Caco-2 (cell line): ENCODE results near the gene SPATA22. TPM values are rescaled to one million over a fixed set of nuclear protein-coding genes. Genes with fewer than 3 reads are reported as not detected.

Source experiments
- BruUV-seq: library from RNA; stranded (reverse); fragments of 400-500 nt; replicated peaks from 2 replicates; lab custom pipeline; 2021; lab: Mats Ljungman, UMichigan
- CTCF ChIA-PET: fragments of 300-600 bp; sonication (Branson Sonifier 250); formaldehyde crosslinking; loops from one replicate; lab custom pipeline; 2022; ENCODE audit warnings: antibody characterized with exemption; lab: Charles Lee
- POLR2A ChIA-PET: fragments of 300-600 bp; sonication (Branson Sonifier 250); formaldehyde crosslinking; loops from one replicate; lab custom pipeline; 2022; ENCODE audit warnings: antibody characterized with exemption; lab: Charles Lee
- DNase-seq, 2 experiments: peaks; one replicate each; pipeline versions ENCODE4 v3.0.0 to v3.0.0-alpha.2; 2020 to 2022
- H3K27me3 ChIP-seq: replicated peaks from 2 replicates; pipeline ENCODE4 v1.6.0; 2011; ENCODE audit warnings: low read length; ENCODE audit not compliant: control insufficient read depth, insufficient read depth
- H3K36me3 ChIP-seq: 2 replicates; pipeline ENCODE4 v1.5.1; 2011; ENCODE audit warnings: low read length; ENCODE audit not compliant: control insufficient read depth, insufficient read depth
- H3K4me1 ChIP-seq: fragments of 250-450 bp; sonication (Bioruptor Pico); 2 replicates; pipeline ENCODE4 v1.5.1; 2020; ENCODE audit warnings: mild to moderate bottlenecking
- H3K4me3 ChIP-seq: 2 replicates; pipeline ENCODE4 v1.5.1; 2011; ENCODE audit warnings: low read depth, mild to moderate bottlenecking, control low read depth, low read length
- H3K9me3 ChIP-seq: fragments of 250-450 bp; sonication (Bioruptor Pico); 2 replicates; pipeline ENCODE4 v1.5.1; 2020; ENCODE audit warnings: mild to moderate bottlenecking, moderate library complexity
- H3K27ac Mint-ChIP-seq: one replicate; pipeline ENCODE4 v1.8.0; 2022; ENCODE audit warnings: mixed read lengths; ENCODE audit not compliant: unreplicated experiment
- H3K27me3 Mint-ChIP-seq: one replicate; pipeline ENCODE4 v1.8.0; 2022; ENCODE audit warnings: mixed read lengths; ENCODE audit not compliant: insufficient read depth, unreplicated experiment
- H3K36me3 Mint-ChIP-seq: one replicate; pipeline ENCODE4 v1.8.0; 2022; ENCODE audit warnings: mild to moderate bottlenecking, mixed read lengths; ENCODE audit not compliant: insufficient read depth, unreplicated experiment
- H3K4me1 Mint-ChIP-seq: one replicate; pipeline ENCODE4 v1.8.0; 2022; ENCODE audit warnings: low read depth, mixed read lengths; ENCODE audit not compliant: unreplicated experiment
- H3K4me3 Mint-ChIP-seq: one replicate; pipeline ENCODE4 v1.8.0; 2022; ENCODE audit warnings: mild to moderate bottlenecking, moderate library complexity, mixed read lengths; ENCODE audit not compliant: unreplicated experiment
- H3K9me3 Mint-ChIP-seq: one replicate; pipeline ENCODE4 v1.8.0; 2022; ENCODE audit warnings: mixed read lengths; ENCODE audit not compliant: unreplicated experiment
- CTCF ChIP-seq, 2 experiments: fragments of 200-600 bp in 1 of 2; IDR thresholded peaks; 1 replicate in 1 of 2; 2 replicates in 1 of 2; pipeline versions ENCODE4 v1.5.1 to v1.8.0; 2011 to 2022; ENCODE audit warnings: antibody characterized with exemption in 1 of 2, control low read depth in 1 of 2, inconsistent platforms in 1 of 2, low read depth in 1 of 2, low read length in 1 of 2, mild to moderate bottlenecking in 1 of 2, moderate library complexity in 1 of 2; ENCODE audit not compliant: insufficient read depth in 1 of 2, severe bottlenecking in 1 of 2, unreplicated experiment in 1 of 2
- intact Hi-C: fragments of 100-400 bp; cut with micrococcal nuclease; formaldehyde crosslinking; loops from one replicate; pipeline ENCODE4 v1.10.0; 2022; ENCODE audit not compliant: unreplicated experiment
- total RNA-seq: library from RNA; stranded (reverse); gene quantifications from 2 replicates; pipeline ENCODE4 v1.2.3, GENCODE V29; 2022

Gene SPATA22
- total RNA-seq, 1 experiment from 2014 or later: not detected

- Mint-ChIP-seq H3K9me3 (peaks cover 11% of the 10 kb centered on the region), H3K36me3 (no peaks in the 10 kb centered on the region), H3K27ac (no peak overlapping the region), H3K4me3 (no peak overlapping the region), H3K4me1 (no peaks in the 10 kb centered on the region), H3K27me3 (no peaks in the 10 kb centered on the region)
- ChIA-PET CTCF (no interaction called here), POLR2A (no interaction called here)
- BruUV-seq: no TSS peak
- no peaks in the 10 kb centered on the region for H3K27me3 ChIP-seq
- no peak overlapping the region for H3K4me3 ChIP-seq
- no peaks in the 10 kb centered on the region for H3K9me3 ChIP-seq
- DNase-seq: no peak
- intact Hi-C loops: no loop called here
- no peaks in the 10 kb centered on the region for H3K36me3 ChIP-seq
- no peaks in the 10 kb centered on the region for H3K4me1 ChIP-seq
- no peak for TF ChIP-seq CTCF (IDR thresholded peaks at IDR 0.05; ENCODE audit: insufficient read depth in 1 of 2, low read depth in 1 of 2, low read length in 1 of 2, severe bottlenecking in 1 of 2, unreplicated experiment in 1 of 2)
Observed at GRCh38 chr17:3502466-3502865, 30.8 kb upstream of the SPATA22 start.

GRCh38 chr17:3501344-3501743, 29.7 kb upstream of the SPATA22 start:
- Mint-ChIP-seq H3K27me3 (no peaks in the 10 kb centered on the region), H3K4me3 (no peak overlapping the region), H3K27ac (no peak overlapping the region), H3K9me3 (peaks cover 11% of the 10 kb centered on the region), H3K36me3 (no peaks in the 10 kb centered on the region), H3K4me1 (no peaks in the 10 kb centered on the region)
- intact Hi-C loops: no loop called here
- ChIA-PET POLR2A (no interaction called here), CTCF (no interaction called here)
- H3K36me3 ChIP-seq: no peaks in the 10 kb centered on the region
- no peak for TF ChIP-seq CTCF (IDR thresholded peaks at IDR 0.05; ENCODE audit: insufficient read depth in 1 of 2, low read depth in 1 of 2, low read length in 1 of 2, severe bottlenecking in 1 of 2, unreplicated experiment in 1 of 2)
- no peak for DNase-seq
- no TSS peak for BruUV-seq
- H3K27me3 ChIP-seq: no peaks in the 10 kb centered on the region
- no peak overlapping the region for H3K4me3 ChIP-seq
- H3K9me3 ChIP-seq: no peaks in the 10 kb centered on the region
- H3K4me1 ChIP-seq: no peaks in the 10 kb centered on the region

- no peaks in the 10 kb centered on the region for H3K4me1 Mint-ChIP-seq
- no peak overlapping the region for H3K4me3 Mint-ChIP-seq
- Histone ChIP-seq H3K4me1 (no peaks in the 10 kb centered on the region), H3K27me3 (no peaks in the 10 kb centered on the region), H3K36me3 (no peaks in the 10 kb centered on the region), H3K4me3 (no peak overlapping the region), H3K9me3 (no peaks in the 10 kb centered on the region)
- no peak for DNase-seq
- H3K27ac Mint-ChIP-seq: no peak overlapping the region
- peaks cover 18% of the 10 kb centered on the region for H3K9me3 Mint-ChIP-seq
- intact Hi-C loops: no loop called here
- ChIA-PET POLR2A (no interaction called here), CTCF (no interaction called here)
- no peaks in the 10 kb centered on the region for H3K36me3 Mint-ChIP-seq
- no TSS peak for BruUV-seq
- no peaks in the 10 kb centered on the region for H3K27me3 Mint-ChIP-seq
- no peak for TF ChIP-seq CTCF (IDR thresholded peaks at IDR 0.05; ENCODE audit: insufficient read depth in 1 of 2, low read depth in 1 of 2, low read length in 1 of 2, severe bottlenecking in 1 of 2, unreplicated experiment in 1 of 2)
Observed at GRCh38 chr17:3497101-3497500, 25.5 kb upstream of the SPATA22 start.
